ENCODE measurements around the gene ZNF320. TPM values are rescaled to one million over a fixed set of nuclear protein-coding genes. Genes with fewer than 3 reads are reported as not detected.

Gene ZNF320
- polyA plus RNA-seq, 1 of the 3 experiments (the other 2 are of a cell fraction): 6.9 TPM

DNA sequence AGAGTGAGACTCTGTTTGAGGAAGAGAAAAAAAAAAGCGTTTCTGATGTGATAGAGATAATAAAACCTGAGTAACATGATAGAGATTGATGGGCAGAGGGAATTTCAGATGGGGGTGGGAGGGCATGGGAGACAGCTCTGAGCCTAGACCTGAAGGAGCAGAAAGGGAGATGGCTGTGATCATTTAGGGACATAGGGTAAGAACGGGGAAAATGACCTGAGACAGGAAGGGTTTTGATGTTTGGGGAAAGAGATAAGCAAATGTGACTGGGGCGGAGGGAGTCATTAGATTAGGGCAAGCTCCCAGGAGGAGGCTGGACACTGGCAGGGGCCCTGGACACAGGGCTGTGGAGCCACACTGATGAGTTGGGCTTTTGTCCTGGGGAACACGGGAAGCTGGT, 6.1 kb downstream of the ZNF320 start:
- CTCF ChIA-PET: no interaction called here
- H3K9ac ChIP-seq: no peak overlapping the region
- H3K4me3 ChIP-seq (ENCODE audit: low read depth in 2 of 2, low read length in 1 of 2): no peak overlapping the region
- H3K9me2 ChIP-seq: no peaks in the 10 kb centered on the region
- H3K27ac ChIP-seq (ENCODE audit: low read depth in 2 of 2, low read length in 1 of 2): no peak overlapping the region
- WGBS (ENCODE audit: low lambda C conversion rate): 53% methylated on average over 4 of the region's 4 CpGs
- no peaks in the 10 kb centered on the region for H3K27me3 ChIP-seq (ENCODE audit: insufficient read depth)
- peaks cover 12 to 54% of the 10 kb centered on the region in 2 experiments for H3K36me3 ChIP-seq (replicated peaks in 1 of 2; ENCODE audit: control insufficient read depth in 1 of 2, insufficient read depth in 2 of 2, low read length in 1 of 2)
- no peaks in the 10 kb centered on the region for H3K9me3 ChIP-seq
- H2AFZ ChIP-seq (ENCODE audit: low read depth): no peak overlapping the region
- H4K20me1 ChIP-seq (ENCODE audit: insufficient read depth): no peaks in the 10 kb centered on the region
- no peak overlapping the region for H3K4me2 ChIP-seq
- no peaks in the 10 kb centered on the region; a peak in 1 of 4 replicates for H3K4me1 ChIP-seq (ENCODE audit: control insufficient read depth in 1 of 2, insufficient read depth in 2 of 2, low read depth in 1 of 2, low read length in 1 of 2)
- H3F3A ChIP-seq (replicated peaks; ENCODE audit: insufficient read depth): no peaks in the 10 kb centered on the region
- peaks cover 32% of the 10 kb centered on the region for H3K79me2 ChIP-seq (ENCODE audit: insufficient read depth)
- no peak for DNase-seq
- POLR2A ChIA-PET: no interaction called here
- TF ChIP-seq MXI1 (IDR thresholded peaks at IDR 0.05; ENCODE audit: low read depth, low read length): no peak
- no peak for TF ChIP-seq RAD21 (IDR thresholded peaks at IDR 0.05; ENCODE audit: low read length)
- TF ChIP-seq EP300 (IDR thresholded peaks at IDR 0.05; ENCODE audit: borderline replicate concordance in 1 of 2, low read depth in 1 of 2, low read length in 1 of 2): no peak
- TF ChIP-seq FOSL2 (IDR thresholded peaks at IDR 0.05; ENCODE audit: borderline replicate concordance, low read depth): no peak
- TF ChIP-seq GATA2 (CRISPR knock-in tag; IDR thresholded peaks at IDR 0.05): no peak
- TF ChIP-seq ZBTB33 (IDR thresholded peaks at IDR 0.05; ENCODE audit: borderline replicate concordance, low read depth): no peak
- TF ChIP-seq POLR2AphosphoS5 (IDR thresholded peaks at IDR 0.05; ENCODE audit: low read depth, low read length): no peak
- TF ChIP-seq, protein P1, sequence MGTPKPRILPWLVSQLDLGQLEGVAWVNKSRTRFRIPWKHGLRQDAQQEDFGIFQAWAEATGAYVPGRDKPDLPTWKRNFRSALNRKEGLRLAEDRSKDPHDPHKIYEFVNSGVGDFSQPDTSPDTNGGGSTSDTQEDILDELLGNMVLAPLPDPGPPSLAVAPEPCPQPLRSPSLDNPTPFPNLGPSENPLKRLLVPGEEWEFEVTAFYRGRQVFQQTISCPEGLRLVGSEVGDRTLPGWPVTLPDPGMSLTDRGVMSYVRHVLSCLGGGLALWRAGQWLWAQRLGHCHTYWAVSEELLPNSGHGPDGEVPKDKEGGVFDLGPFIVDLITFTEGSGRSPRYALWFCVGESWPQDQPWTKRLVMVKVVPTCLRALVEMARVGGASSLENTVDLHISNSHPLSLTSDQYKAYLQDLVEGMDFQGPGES (IDR thresholded peaks at IDR 0.05; ENCODE audit: low read depth, low read length): no peak
- TF ChIP-seq, protein P2, sequence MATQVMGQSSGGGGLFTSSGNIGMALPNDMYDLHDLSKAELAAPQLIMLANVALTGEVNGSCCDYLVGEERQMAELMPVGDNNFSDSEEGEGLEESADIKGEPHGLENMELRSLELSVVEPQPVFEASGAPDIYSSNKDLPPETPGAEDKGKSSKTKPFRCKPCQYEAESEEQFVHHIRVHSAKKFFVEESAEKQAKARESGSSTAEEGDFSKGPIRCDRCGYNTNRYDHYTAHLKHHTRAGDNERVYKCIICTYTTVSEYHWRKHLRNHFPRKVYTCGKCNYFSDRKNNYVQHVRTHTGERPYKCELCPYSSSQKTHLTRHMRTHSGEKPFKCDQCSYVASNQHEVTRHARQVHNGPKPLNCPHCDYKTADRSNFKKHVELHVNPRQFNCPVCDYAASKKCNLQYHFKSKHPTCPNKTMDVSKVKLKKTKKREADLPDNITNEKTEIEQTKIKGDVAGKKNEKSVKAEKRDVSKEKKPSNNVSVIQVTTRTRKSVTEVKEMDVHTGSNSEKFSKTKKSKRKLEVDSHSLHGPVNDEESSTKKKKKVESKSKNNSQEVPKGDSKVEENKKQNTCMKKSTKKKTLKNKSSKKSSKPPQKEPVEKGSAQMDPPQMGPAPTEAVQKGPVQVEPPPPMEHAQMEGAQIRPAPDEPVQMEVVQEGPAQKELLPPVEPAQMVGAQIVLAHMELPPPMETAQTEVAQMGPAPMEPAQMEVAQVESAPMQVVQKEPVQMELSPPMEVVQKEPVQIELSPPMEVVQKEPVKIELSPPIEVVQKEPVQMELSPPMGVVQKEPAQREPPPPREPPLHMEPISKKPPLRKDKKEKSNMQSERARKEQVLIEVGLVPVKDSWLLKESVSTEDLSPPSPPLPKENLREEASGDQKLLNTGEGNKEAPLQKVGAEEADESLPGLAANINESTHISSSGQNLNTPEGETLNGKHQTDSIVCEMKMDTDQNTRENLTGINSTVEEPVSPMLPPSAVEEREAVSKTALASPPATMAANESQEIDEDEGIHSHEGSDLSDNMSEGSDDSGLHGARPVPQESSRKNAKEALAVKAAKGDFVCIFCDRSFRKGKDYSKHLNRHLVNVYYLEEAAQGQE (IDR thresholded peaks at IDR 0.05; ENCODE audit: low read depth, low read length): no peak
- no peak for TF ChIP-seq RXRA (IDR thresholded peaks at IDR 0.05; ENCODE audit: borderline replicate concordance, low read depth)
- no peak for TF ChIP-seq TAF1 (IDR thresholded peaks at IDR 0.05; ENCODE audit: borderline replicate concordance, low read depth, low read length)
- no peak for TF ChIP-seq SMC3 (IDR thresholded peaks at IDR 0.05; ENCODE audit: low read depth, low read length)

Measured in SK-N-SH (cell line).